Germinal center (tissue), 1 donor: Measurements from ENCODE around the gene NKIRAS2.

Source experiments
- DNase-seq: peaks from one replicate; pipeline ENCODE4 v3.0.0; 2012; ENCODE audit warnings: mixed read lengths, low spot score

The NKIRAS2 gene

DNA sequence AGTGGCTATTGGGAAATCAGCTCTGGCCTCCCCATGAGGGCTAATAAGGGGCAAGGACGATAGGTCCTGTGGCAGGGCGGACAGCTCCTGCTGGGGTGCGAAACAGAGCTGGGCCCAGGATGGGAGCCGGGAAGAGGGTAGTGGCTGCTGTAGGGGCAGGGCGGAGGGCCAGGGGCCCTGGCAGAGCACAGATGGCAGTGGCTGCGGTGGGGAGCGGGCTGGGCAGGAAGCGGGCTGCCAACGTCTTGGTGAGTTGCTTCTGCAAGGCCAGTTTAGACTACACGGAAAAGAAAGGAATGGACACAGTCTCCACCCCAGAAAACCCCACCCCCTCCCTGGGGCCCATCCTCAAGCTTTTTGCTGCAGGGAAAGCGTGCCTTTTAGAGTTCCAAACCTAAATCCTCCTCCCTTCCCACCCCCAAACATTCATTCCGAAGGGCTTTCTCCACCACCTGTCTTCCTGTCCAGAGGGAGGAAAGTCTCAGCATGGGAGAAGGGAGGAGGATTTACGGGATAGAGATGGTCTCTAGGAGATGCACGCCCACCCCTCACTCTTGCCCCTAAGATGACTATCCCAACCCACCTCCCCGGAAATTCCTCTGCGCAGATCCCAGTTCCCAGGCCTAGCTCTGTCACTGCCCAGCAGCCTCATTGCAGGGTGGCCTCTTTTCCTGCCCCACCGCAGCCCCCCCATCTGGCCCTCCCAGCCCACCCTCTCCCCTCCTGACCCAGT, 7.1 kb downstream of the NKIRAS2 start:
- no peak for DNase-seq

DNA sequence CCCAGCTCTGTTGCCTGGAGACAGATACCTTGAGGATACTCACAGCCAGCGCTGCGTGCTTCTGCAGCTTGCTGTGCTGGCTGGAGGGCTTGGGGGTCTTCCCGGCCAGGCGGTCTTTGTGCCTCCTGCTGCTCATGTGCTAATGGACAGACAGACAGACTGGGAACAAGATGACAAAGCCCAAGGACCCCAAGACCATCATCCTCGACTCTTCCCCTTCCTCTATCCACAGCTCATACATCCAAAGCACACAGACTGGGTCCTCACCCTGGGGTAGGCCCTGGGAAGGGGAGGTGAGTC, 7.7 kb downstream of the NKIRAS2 start:
- no peak for DNase-seq

DNA sequence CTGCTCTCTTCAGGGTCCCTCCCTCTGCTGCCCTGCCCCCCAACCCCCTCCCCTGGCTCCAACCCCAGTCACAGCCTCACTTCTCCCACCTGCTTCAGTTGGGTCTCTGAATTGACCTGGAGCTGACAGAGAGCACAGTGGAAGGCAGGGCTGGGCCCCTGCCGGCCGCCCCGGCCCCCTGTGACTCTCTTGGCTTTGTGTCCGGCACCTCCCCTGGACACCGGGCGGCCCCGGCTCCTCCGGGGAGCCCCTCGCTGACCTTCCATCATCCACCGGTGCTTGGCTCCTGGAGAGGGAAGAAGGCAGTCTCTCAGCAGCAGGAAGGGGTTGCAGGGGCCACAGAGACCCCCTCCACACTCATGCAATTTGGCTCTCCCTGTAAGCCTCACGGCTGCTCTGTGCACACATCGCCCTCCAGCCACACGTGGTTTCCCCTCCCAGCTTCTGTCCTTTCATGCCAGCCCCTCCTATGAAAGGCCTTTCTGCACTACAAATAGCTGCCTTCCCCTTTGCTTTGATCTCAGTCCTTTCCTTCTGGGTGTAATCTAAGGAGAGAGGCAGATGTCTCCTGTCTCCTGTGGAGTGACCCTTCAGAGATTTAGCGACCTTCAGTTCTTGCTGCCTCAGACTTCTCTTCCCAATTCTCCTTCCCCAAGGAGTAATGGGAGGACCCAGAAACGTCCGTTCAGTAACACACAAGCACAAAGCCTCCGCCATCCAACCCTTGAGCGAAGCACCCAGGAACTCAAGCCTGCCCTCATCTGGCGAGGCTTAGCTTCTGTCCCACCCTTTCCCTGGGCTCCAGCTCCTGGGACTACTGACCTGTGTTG, 8.3 kb downstream of the NKIRAS2 start:
- DNase-seq: no peak

DNA sequence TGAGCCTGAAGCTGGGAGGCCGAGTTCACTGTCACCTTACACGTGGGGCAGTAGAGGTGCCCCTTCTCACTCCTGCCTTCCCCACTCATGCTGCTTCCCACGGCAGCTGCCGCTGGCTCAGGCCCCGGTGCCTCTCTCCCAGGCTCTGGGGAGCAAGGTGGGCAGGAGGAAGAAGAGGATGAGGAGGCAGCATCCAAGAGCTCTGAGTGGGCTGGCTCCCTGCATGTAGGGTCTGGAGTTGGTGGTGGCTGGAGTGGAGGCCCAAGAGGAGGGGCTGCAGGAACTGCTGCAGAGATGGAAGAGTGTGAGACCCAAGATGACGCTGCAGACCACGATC, 8.9 kb downstream of the NKIRAS2 start:
- DNase-seq: no peak

DNA sequence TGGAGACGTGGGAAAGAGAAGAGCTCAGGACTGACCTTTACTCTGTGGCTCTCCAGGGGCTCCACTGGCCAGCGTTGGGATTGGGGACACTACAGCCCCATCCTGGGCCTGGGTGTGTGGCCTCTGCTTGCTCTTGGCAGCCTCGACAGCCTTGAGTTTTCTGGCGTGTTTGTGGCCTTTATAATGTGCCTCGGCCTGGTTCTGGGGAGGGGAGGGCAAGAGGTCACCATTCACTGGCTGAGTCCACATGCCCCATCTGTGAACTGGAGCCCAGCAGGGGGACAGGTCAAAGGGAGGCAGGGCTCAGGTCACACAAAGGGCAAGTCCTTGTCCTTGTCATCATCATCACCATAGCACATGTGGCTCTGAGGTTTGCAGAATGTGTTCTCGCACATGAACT, 11.7 kb downstream of the NKIRAS2 start:
- no peak for DNase-seq

DNA sequence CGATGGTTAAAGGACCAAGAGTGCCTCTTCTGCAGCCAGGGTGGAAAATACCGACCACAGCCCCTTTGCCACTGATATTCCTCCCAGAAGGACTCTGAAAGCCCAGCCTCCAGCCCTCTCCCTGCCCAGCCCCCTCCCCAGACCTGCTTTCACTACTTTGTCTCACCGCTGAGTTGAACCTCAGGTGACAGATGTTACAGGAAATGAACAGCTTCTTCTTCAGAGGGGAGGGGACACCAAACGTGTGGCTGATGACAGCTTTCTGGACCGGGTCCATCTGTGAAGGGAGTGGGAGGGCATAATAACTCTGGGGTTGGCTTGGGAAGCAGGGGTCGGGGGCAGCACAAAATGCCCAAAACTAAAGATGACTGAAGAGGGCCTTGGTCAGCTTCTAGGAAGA, 14.2 kb downstream of the NKIRAS2 start:
- no peak for DNase-seq

DNA sequence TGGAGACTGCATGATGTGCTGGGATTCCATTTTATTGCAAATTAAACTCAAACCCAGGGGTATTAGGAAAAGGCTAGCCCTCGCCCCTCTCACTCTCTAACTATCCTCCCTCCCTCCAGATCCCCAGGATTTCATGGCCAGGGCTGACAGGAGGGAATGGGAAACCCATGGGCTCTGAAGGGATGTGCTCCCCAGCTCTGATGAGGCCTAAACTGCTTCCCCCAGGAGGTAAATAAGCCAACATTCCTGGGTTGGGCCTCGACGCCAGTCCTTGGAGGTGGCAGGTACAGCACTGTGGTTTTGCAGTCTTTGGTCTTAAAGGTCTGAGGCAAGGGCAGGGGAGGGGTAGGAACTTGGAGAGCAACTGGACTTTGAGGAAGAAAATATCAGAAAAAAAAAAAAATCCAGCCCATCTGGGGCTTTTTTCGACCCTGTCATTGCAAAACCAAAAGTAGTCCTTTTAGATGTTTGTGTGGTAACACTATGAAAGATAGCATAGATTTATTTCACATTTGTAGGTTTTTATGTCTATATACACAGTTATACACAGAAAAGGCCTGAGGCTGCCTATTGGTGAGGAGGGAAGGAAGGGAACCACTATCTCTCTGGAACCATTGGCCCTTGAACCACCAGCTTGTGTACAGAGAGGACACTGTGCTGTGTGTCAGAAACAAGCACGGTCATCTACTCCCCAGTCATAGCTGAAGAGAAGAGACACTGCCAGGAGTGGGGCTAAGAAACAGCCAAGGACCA, 18.5 kb downstream of the NKIRAS2 start:
- DNase-seq: no peak

DNA sequence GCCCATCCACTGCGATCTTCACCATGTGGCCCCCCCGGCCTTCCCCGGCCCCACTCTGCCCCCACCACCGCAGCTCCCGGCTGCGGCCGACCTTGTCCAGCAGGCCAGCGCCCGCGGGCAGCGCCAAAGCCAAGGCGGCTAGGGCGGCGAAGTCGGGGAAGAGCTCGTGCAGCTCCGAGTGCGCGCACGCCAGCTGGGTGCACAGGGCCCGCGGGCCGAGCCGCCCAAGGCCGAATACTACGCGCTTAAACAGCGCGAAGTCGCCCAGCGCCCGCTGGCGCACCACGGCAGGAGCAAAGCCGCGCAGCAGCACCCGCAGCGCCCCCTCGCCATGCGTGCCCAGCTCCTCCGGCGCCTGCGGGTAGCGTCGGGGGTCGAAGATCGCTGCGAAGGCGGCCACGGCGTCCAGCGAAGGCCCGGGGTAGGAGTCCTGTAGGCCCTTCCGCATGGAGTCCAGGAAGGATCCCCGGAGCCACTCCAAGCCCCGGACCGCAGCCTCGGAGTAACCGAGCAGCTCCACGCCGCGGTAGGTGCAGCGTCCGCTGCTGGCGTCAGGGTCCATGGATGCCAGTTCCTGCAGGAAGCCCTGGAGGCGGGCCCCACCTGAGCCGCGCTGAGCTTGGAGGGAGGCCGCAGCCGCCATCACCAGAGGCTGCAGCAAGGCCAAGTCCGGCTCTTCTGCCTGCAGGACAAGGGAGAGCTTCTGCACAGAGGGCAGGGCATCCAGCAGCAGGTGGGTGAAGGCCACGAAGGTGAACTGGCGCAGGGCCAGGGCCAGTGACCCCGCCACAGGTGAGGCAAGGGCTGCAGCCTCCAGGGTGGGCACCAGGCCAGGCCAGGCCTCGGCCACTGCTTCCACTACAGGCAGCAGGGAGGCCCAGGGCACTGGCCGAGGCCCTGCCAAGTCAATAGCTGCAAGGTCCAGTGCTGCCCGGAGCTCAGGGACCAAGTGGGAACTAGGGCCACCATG, 20.2 kb downstream of the NKIRAS2 start:
- DNase-seq: no peak

DNA sequence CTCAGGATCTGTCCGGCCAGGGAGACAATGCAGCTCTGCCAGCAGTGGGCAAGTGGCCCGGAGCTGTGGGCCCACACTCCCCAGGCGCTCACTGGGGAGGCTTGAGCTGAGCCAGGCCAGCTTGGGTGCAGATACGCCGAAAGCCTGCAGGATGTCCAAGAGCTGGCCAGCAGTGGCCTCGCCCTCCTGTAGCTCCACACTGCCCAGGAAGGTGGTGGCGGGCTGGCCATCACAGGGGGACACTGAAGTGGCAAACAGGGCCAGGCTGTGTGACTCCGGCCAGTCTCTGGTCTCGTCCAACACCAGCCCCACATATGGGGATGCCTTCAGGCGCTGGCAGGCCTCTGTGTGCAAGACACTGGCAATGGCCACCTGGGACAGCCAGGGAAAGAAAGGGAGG, 20.9 kb downstream of the NKIRAS2 start:
- no peak for DNase-seq

DNA sequence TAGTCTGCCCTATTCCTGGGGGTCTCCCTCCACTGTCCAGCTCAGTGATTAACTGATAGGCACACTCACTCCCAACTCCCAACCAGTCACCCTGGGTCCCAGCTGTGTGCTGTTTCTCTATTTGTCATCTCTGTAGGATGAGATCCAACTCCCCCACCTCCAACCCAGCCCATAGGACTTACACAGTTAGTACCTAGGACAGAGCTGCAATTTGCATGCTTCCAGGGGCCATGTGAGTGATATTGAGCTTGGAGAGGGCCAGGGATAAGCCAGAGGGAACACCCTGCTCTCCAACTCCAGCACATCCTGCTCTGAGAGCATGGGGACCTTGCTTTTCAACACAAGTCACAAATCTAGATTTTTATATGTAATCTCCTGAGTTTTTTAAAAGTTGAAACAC, 21.7 kb downstream of the NKIRAS2 start:
- DNase-seq: no peak

DNA sequence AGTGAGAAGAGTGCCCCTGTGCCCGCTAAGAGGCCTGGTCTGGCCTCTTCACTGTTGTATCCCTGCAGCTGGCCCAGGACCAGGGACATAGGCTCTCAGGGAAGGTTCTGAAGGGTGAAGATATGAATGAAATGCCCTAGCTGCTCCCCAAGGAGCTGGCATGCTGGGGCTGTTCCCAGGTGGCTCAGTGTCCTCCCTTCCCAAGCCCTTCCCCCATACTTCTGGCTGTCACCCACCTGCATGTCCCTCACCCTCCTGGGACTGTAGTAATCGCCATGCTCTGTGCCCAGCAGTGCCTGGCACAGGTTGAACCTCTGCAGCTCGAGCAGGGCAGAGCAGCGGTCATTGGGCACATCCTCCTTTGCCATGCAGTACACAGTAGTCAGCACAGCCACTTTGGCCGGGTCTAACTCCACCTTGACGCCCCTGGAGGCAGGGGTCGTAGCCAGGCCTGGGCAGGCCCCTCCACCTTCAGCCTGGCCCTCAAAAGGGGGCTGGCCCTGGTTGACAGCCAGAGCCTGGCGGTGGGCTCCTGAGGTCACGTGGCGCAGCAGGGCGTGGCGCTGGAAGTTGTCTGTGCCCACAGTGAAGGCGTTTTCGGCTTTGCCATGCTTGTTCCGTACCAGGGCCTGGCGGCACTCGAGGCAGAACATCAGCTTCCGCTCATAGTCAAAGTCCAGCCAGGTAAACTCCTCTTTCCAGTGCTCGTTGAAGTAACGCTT, 22.9 kb downstream of the NKIRAS2 start:
- no peak for DNase-seq

DNA sequence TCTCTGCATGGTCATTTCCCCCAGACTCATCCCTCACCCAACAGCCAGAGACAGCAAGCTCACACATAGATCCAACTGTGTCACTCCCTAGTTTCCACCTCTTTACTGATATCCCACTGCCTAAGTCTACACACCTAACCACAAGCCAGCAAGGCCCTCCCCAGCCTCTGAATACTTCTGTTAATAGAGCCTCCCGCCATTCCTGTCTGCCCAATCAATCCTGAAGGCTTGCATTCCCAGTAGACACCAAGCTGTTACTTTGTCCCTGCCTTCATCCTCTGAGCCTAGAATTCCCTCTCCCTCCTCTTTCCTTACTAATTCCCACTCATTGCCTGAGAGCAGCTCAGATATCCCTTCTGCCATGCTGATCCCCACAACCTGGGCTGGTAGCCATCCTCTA, 25.8 kb downstream of the NKIRAS2 start:
- DNase-seq: no peak

DNA sequence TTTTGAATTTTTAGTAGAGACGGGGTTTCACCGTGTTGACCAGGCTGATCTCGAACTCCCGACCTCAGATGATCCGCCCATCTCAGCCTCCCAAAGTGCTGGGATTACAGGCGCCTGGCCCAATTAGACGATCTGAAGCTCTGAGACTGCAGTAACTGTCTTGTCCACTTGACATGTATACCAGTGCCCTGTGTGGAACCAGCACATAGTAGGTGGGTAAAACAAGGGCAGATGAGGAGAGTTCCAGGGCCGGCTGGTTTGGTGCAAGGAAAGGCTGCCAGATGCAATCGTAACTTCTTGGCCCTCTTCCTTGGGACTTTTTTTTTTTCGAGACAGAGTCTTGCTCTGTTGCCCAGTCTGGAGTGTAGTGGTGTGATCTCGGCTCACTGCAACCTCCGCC, 27.5 kb downstream of the NKIRAS2 start:
- DNase-seq: no peak

DNA sequence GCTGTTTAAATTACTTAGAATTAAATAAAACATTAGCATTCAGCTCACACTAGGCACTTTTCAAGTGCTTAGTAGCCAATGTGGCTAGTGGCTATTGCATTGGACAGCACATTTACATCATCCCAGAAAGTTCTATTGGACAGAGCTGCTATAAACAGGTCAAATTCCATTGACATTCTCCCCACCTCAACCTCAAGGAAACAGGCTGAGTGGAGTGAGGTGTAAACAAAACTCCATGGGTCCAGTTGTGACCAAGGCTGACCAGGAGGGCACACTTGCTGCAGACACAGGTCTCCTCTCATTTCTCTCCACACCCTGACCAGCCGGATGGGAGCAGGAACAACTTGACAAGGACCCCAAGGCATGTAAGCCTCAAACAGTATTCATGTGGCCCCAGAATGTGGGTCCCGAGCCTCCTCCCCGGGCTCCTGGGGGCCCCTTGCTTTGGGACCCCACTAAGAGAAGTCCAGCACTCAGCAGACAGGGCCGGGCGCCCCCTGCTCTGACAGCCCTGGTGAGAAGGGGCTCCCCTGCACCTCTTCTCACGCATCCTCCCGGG, 30.0 kb downstream of the NKIRAS2 start:
- no peak for DNase-seq

DNA sequence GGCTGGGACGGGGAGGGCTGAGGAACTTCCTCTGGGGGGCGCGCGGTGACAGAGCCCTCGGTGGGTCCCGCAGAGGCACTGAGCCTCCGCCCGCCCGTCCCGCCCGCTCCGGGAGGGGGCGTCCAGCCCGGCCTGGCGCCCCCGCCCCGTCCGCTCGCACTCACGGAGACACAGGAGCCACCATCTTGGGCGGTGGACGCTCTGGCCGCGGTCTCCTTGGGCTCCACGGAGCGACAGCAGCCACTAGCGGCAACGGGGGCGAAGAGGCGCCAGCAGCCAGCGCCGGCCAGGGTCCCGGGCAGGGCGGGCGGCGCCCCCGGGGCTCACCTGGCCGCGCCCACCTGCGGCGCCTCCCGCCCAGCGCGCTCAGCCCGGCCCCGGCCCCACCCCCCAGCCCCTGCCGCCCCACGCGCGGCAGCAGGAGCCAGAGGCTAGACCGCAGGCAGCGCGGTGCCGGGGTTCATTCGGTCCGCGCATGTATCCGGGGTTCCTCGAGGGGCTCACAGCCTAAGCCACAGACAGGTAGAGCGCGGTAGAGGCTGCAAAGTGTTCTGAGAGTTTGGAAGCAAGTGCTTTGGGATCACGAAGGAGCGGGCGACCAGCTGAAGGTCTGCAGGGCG, 30.6 kb downstream of the NKIRAS2 start, which contains the start of gene C17orf113:
C17orf113 (minus strand) TSS at position 209 of the 620 bp plus-strand sequence. CDS start 7,225 bp downstream, outside the sequence.
- peak; percentile 68 for DNase-seq

DNA sequence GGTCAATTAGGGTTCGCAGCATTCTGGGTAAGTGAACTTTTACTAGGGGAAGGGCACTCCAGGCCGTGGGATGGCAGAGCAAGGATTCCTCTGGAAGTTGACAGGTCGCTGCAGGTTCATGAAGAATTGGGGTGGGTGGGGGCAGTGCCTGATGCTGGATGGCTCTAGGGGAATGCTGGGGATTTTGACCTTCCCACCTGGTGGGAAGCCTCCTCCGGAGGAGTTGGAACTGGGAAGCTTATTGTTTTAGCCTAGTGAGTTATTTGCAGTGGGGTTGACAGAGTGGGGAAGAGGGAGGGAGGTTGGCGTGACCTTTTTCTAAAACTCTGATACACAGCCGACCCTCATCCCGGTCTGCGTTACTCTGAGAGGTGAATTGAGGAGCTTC, 31.1 kb downstream of the NKIRAS2 start:
- no peak for DNase-seq

DNA sequence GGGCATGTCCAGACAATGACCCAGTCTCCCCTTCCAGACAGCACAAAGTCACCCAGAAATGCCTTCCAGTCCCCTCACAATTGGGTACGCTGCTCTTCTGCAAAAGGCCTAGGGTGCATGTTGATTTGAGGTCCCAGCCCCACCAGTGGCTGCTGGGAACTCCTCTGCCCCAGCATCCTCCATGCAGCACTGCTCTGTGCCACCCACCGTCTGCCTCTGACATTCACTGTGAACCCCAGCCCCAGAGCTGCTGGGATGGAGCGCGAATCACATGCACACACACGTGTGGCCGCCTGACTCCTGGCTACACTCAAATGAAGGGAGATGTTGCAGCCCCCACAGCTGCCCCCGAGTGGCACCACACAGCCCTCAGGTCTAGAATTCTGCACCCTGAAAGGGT, 31.8 kb downstream of the NKIRAS2 start:
- DNase-seq: no peak

DNA sequence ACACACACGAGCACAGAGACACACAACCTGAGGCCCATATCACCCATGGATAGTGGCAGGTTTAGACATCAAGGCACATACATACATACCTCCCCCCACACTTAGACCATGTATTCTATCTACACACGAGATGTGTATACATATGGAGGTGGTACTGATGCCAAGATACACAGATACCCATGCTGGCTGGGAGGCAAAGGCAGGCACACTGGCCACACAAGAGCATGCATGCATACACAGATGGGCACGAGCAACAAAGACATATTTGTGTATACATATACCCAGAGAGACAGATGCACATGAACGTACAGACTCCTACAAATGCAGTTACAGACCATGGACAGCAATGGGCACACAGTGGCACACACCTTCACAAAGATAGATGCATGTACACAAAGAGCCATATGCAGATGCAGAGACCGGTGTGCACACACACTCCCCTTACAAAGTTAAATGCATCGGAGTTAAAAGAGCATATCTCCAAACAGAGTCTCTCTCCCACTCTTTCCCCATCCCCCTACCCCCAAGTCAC, 32.5 kb downstream of the NKIRAS2 start:
- no peak for DNase-seq

DNA sequence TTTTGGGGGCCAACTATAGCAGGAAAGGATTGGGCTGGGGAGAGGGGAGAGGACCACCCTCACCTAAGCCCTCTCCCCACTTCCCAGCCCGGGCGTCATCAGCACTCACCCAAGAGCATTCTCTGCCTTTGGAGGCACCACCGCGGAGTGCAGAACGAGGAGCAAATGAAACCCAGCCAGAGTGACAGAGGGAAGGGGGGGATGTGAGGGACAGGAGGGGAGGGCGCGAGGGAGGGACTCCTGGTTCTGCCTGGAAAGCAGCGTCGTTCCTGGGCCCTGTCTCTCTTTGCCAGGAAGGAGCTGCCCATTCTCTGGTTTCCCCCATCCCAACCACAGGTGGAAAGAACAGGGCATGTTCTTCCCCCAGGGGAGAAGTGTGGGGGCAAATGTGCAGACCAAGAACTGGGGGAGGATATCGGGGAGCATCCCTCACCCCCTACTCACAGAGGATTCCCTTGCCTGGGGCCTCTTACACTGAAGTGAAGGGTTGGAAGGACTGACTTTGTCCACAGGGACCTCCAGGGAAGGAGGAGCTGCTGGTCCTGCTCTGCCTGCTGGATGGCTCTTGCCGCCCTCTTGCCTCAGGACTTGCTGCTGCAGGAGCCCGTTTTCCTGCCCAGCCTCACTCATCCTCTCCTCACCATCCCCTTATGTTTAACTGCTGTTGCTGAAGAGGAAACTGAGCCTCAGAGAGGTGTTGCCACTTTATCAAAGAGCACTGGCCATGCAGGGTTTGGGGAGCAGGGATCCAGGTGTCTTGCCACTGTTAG, 34.0 kb downstream of the NKIRAS2 start:
- DNase-seq: no peak
